K562 (cell line): ENCODE data around the gene PTH2. TPM values are rescaled to one million over a fixed set of nuclear protein-coding genes. Genes with fewer than 3 reads are reported as not detected.

Experiments used
- CCAR2 ChIP-seq: fragments of 200-400 bp; formaldehyde crosslinking; IDR thresholded peaks from 2 replicates; pipeline ENCODE4 v1.6.1; 2017; ENCODE audit warnings: mild to moderate bottlenecking, low read depth, low read length
- CHD1 ChIP-seq: fragments of 200-600 bp; sonication (generic); IDR thresholded peaks from one replicate; pipeline ENCODE4 v1.6.1; 2012; ENCODE audit warnings: mild to moderate bottlenecking, moderate library complexity, low read length, inconsistent platforms
- CXXC5 ChIP-seq: fragments of 250-450 bp; sonication (Bioruptor Pico); IDR thresholded peaks from 2 replicates; pipeline ENCODE4 v1.8.0; 2022; ENCODE audit warnings: inconsistent platforms, mild to moderate bottlenecking, moderate library complexity
- DIDO1 ChIP-seq: fragments of 450-650 bp; IDR thresholded peaks from 2 replicates; pipeline ENCODE4 v1.6.1; 2016; ENCODE audit warnings: low read depth, missing biosample characterization, missing genetic modification characterization
- ELF1 ChIP-seq: fragments of 200-800 bp; sonication (Bioruptor generic); IDR thresholded peaks from 2 replicates; pipeline ENCODE4 v1.6.1; 2016; ENCODE audit warnings: missing genetic modification characterization, missing compliant biosample characterization
- FOXA3 ChIP-seq, 2 experiments: fragments of 450-650 bp in 1 of 2; sonication (generic) in 1 of 2; formaldehyde crosslinking; IDR thresholded peaks in 1 of 2; conservative IDR thresholded peaks in 1 of 2; 2 replicates each; pipeline versions ENCODE4 v1.4.0 to v1.8.0; 2020 to 2022; ENCODE audit warnings: mild to moderate bottlenecking in 2 of 2, missing genetic modification reagents in 1 of 2
- GTF2E2 ChIP-seq: fragments of 200-800 bp; sonication (Bioruptor generic); IDR thresholded peaks from 2 replicates; pipeline ENCODE4 v1.6.1; 2016; ENCODE audit warnings: missing genetic modification characterization, missing compliant biosample characterization
- NFE2 ChIP-seq: IDR thresholded peaks from 2 replicates; pipeline ENCODE4 v1.6.1; 2014; ENCODE audit warnings: antibody characterized with exemption, low read depth
- NKRF ChIP-seq: fragments of 450-650 bp; IDR thresholded peaks from 2 replicates; pipeline ENCODE4 v1.6.1; 2016; ENCODE audit warnings: borderline replicate concordance
- PYGO2 ChIP-seq: fragments of 450-650 bp; IDR thresholded peaks from 2 replicates; pipeline ENCODE4 v1.6.1; 2016; ENCODE audit warnings: mild to moderate bottlenecking, missing genetic modification characterization, moderate library complexity, missing compliant biosample characterization
- TCF7 ChIP-seq: sonication (generic); IDR thresholded peaks from 2 replicates; pipeline ENCODE4 v1.6.1; 2016; ENCODE audit warnings: antibody characterized with exemption, borderline replicate concordance
- VEZF1 ChIP-seq: fragments of 200-800 bp; sonication (Bioruptor generic); IDR thresholded peaks from 2 replicates; pipeline ENCODE4 v1.6.1; 2017; ENCODE audit warnings: missing genetic modification characterization, missing compliant biosample characterization
- ZC3H11A ChIP-seq: IDR thresholded peaks from 2 replicates; pipeline ENCODE4 v1.6.1; 2012; ENCODE audit warnings: low read depth, low read length, improper control_type of control experiment
- ZNF24 ChIP-seq: fragments of 450-650 bp; IDR thresholded peaks from 2 replicates; pipeline ENCODE4 v1.6.1; 2016
- ZNF449 ChIP-seq: fragments of 250-450 bp; sonication (Bioruptor Pico); IDR thresholded peaks from 2 replicates; pipeline ENCODE4 v1.8.0; 2022; ENCODE audit warnings: moderate library complexity, mild to moderate bottlenecking, inconsistent platforms
- polyA plus RNA-seq, 8 experiments: library from polyadenylated mRNA; depleted of rRNA in 4 of 8; stranded (reverse) in 5 of 8; unstranded in 3 of 8; fragments of >200 nt; fragmentation: Nextera tagmentation in 2 of 8; fragmentation: Illumina TruSeq in 1 of 8; extraction: Ambion mirVana in 2 of 8; extraction: Trizol in 1 of 8; gene quantifications; 2 replicates each; pipeline versions ENCODE4 v1.2.1 to v1.2.3, GENCODE V29; 2011 to 2014; ENCODE audit warnings: inconsistent platforms in 1 of 8, missing spikeins in 1 of 8
- total RNA-seq, 7 experiments: library from RNA; depleted of rRNA in 6 of 7; stranded (reverse); fragments of >200 nt in 6 of 7; fragmentation: Illumina TruSeq in 2 of 7; extraction: Trizol in 2 of 7; gene quantifications; 2 replicates each; pipeline versions ENCODE4 v1.2.1 to v1.2.3, GENCODE V29; 2011 to 2021; ENCODE audit warnings: low replicate concordance in 1 of 7
- TF ChIP-seq, protein P1 (sequence below), 2 experiments: fragments of 450-650 bp in 1 of 2; sonication (generic) in 1 of 2; formaldehyde crosslinking in 1 of 2; IDR thresholded peaks in 1 of 2; conservative IDR thresholded peaks in 1 of 2; 2 replicates each; pipeline versions ENCODE4 v1.6.1 to v1.8.1; 2016 to 2023; ENCODE audit warnings: mild to moderate bottlenecking in 2 of 2, moderate library complexity in 2 of 2, inconsistent platforms in 1 of 2, missing genetic modification reagents in 1 of 2
- TF ChIP-seq, protein P2 (sequence below): fragments of 250-450 bp; sonication (Bioruptor Pico); IDR thresholded peaks from 2 replicates; pipeline ENCODE4 v1.8.0; 2022; ENCODE audit warnings: inconsistent platforms
- TF ChIP-seq, protein P3 (sequence below): fragments of 250-450 bp; sonication (Bioruptor Pico); IDR thresholded peaks from 2 replicates; pipeline ENCODE4 v1.4.0; 2020

Gene PTH2
- total and polyA plus RNA-seq, 9 of the 15 experiments (the other 6 are each of a cell fraction or from before 2014, with no cell fraction given): 1.3 TPM; not detected in 8

DNA sequence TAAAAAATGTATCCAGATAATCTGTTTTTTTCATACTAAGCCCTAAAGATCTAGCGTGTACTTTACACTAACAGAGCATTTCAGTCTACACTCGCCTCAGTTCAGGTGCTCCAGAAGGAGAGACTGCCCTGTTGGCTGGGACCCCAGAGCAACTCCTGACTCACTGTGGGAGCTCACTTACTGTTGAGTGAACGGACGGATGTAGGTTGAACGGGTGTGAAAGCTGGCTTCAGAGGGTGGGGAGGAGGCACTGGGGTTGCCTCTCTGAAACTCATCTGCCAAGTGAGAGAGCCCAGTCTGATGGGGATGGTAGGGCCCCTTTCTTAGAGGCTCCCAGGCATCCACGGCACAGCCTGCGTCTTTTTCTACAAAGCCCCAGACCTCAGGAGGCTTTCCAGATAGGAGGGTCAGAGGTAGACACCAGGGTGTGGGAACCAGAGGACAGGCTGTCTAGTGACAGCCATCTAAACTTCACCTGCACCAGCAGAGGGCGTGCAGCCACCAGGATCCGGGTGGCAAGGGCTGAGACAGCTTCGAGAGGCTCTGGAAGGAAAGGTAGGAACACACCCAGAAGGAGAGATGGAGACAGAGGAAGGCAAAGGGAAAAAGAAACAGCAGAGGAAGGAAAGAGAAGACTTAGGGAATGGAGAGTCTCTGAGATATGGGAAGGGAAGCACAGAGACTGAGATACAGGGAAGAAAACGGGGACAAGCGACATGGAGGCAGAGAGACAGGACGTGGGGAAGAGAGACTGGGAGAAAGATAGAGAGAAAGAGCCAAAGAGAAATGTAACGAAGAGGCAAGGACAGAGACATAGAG lies 31.5 kb downstream of the PTH2 start (continued):
- TF ChIP-seq NKRF (peak; percentile 62; the same call in 1 of the 2 replicates), ZNF24 (no peak), ZNF449 (CRISPR knock-in tag) (no peak), FOXA3 (CRISPR knock-in tag; conservative IDR thresholded peaks at IDR 0.05 in 1 of 2, IDR thresholded peaks at IDR 0.05 in 1 of 2) (no peak), GTF2E2 (tag) (no peak), PYGO2 (tag) (no peak), ELF1 (tag) (no peak), ZC3H11A (no peak), VEZF1 (CRISPR knock-in tag) (0 out of 2 replicates have a peak, but pooled peaks have one; percentile 42), TCF7 (no peak), CXXC5 (CRISPR knock-in tag) (no peak), NFE2 (no peak), CHD1 (no peak), CCAR2 (no peak), DIDO1 (no peak)
- TF ChIP-seq, protein P1, sequence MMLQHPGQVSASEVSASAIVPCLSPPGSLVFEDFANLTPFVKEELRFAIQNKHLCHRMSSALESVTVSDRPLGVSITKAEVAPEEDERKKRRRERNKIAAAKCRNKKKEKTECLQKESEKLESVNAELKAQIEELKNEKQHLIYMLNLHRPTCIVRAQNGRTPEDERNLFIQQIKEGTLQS (IDR thresholded peaks at IDR 0.05): no peak
- TF ChIP-seq, protein P1 (CRISPR knock-in tag; conservative IDR thresholded peaks at IDR 0.05): no peak
- TF ChIP-seq, protein P2, sequence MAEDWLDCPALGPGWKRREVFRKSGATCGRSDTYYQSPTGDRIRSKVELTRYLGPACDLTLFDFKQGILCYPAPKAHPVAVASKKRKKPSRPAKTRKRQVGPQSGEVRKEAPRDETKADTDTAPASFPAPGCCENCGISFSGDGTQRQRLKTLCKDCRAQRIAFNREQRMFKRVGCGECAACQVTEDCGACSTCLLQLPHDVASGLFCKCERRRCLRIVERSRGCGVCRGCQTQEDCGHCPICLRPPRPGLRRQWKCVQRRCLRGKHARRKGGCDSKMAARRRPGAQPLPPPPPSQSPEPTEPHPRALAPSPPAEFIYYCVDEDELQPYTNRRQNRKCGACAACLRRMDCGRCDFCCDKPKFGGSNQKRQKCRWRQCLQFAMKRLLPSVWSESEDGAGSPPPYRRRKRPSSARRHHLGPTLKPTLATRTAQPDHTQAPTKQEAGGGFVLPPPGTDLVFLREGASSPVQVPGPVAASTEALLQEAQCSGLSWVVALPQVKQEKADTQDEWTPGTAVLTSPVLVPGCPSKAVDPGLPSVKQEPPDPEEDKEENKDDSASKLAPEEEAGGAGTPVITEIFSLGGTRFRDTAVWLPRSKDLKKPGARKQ: no peak
- TF ChIP-seq, protein P3, sequence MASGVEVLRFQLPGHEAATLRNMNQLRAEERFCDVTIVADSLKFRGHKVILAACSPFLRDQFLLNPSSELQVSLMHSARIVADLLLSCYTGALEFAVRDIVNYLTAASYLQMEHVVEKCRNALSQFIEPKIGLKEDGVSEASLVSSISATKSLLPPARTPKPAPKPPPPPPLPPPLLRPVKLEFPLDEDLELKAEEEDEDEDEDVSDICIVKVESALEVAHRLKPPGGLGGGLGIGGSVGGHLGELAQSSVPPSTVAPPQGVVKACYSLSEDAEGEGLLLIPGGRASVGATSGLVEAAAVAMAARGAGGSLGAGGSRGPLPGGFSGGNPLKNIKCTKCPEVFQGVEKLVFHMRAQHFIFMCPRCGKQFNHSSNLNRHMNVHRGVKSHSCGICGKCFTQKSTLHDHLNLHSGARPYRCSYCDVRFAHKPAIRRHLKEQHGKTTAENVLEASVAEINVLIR (CRISPR knock-in tag): no peak
